Activated CD4-positive, CD25-positive, alpha-beta regulatory T cell treated with anti-CD3 and anti-CD28 coated beads, Interleukin-2, amount 50 U/mL, for 72 hours (primary cell): ENCODE results near the gene ARHGEF6.

ENCODE experiments used
- DNase-seq: peaks from one replicate; pipeline ENCODE4 v3.0.0; 2021

Gene ARHGEF6

GRCh38 chrX:136643243-136643642 is 137.5 kb downstream of the ARHGEF6 start:
- DNase-seq, result no peak

- DNase-seq, result no peak
Measured at GRCh38 chrX:136639506-136640176, 141.1 kb downstream of the ARHGEF6 start.

- no peak for DNase-seq
Measured at GRCh38 chrX:136636121-136636520, 144.6 kb downstream of the ARHGEF6 start.

- DNase-seq, result no peak
Measured at GRCh38 chrX:136635235-136635634, 145.5 kb downstream of the ARHGEF6 start.

- DNase-seq, result no peak
Measured at GRCh38 chrX:136630881-136631280, 149.9 kb downstream of the ARHGEF6 start.

GRCh38 chrX:136629084-136629750 is 151.5 kb downstream of the ARHGEF6 start:
- no peak for DNase-seq

- no peak for DNase-seq
Measured at GRCh38 chrX:136627409-136627808, 153.3 kb downstream of the ARHGEF6 start.

GRCh38 chrX:136626891-136627290 is 153.8 kb downstream of the ARHGEF6 start:
- DNase-seq, result no peak

- no peak for DNase-seq
Measured at GRCh38 chrX:136626237-136626636, 154.5 kb downstream of the ARHGEF6 start.

- no peak for DNase-seq
Measured at GRCh38 chrX:136625246-136625645, 155.5 kb downstream of the ARHGEF6 start.

- DNase-seq, result no peak
Measured at GRCh38 chrX:136623396-136623795, 157.3 kb downstream of the ARHGEF6 start.

GRCh38 chrX:136622568-136622967 is 158.2 kb downstream of the ARHGEF6 start:
- DNase-seq, result no peak

- no peak for DNase-seq
Measured at GRCh38 chrX:136620780-136621179, 160.0 kb downstream of the ARHGEF6 start.

GRCh38 chrX:136619899-136620505 is 160.7 kb downstream of the ARHGEF6 start:
- no peak for DNase-seq

GRCh38 chrX:136616987-136617685 is 163.6 kb downstream of the ARHGEF6 start:
- DNase-seq, result no peak
